Endothelial cell of umbilical vein (primary cell): ENCODE data around the gene C12orf43. TPM values are rescaled to one million over a fixed set of nuclear protein-coding genes. Genes with fewer than 3 reads are reported as not detected.

Source experiments
- BruUV-seq: library from RNA; stranded (reverse); fragments of 400-500 nt; replicated peaks from 2 replicates; lab custom pipeline; 2021; lab: Mats Ljungman, UMichigan
- CTCF ChIA-PET: fragments of 300-600, 350-600 bp; sonication (Branson Sonifier 250); formaldehyde crosslinking; loops from one replicate; lab custom pipeline; 2021; ENCODE audit warnings: antibody characterized with exemption, inconsistent platforms; lab: Charles Lee
- POLR2A ChIA-PET: fragments of 300-600, 350-600 bp; sonication (Branson Sonifier 250); formaldehyde crosslinking; loops from one replicate; lab custom pipeline; 2021; ENCODE audit warnings: antibody characterized with exemption, inconsistent platforms; lab: Charles Lee
- DNase-seq: peaks from one replicate; pipeline ENCODE4 v3.0.0-alpha.2; 2011; ENCODE audit warnings: low read depth, low spot score
- FAIRE-seq: peaks from 2 replicates; lab custom pipeline; 2011; peaks lifted over from hg19 to GRCh38; lab: Jason Lieb, UNC
- H2AFZ ChIP-seq: 2 replicates; pipeline ENCODE4 v1.6.0; 2012; ENCODE audit warnings: low read depth, low read length, control low read depth, inconsistent platforms
- H3K27ac ChIP-seq: 2 replicates; pipeline ENCODE4 v1.5.1; 2011; ENCODE audit warnings: low read depth, mild to moderate bottlenecking, control low read depth, low read length, moderate library complexity; ENCODE audit not compliant: insufficient read depth
- H3K27me3 ChIP-seq, 2 experiments: 2 replicates each; pipeline versions ENCODE4 v1.6.0 to v1.6.1; 2011; ENCODE audit warnings: low read length in 2 of 2, mixed read lengths in 1 of 2; ENCODE audit not compliant: control insufficient read depth in 2 of 2, insufficient read depth in 2 of 2
- H3K36me3 ChIP-seq, 2 experiments: 2 replicates in 1 of 2; 3 replicates in 1 of 2; pipeline ENCODE4 v1.5.1; 2011; ENCODE audit warnings: low read length in 2 of 2, mild to moderate bottlenecking in 1 of 2, moderate library complexity in 1 of 2; ENCODE audit not compliant: control insufficient read depth in 2 of 2, insufficient read depth in 2 of 2; ENCODE audit errors: extremely low read depth in 1 of 2
- H3K4me1 ChIP-seq: 3 replicates; pipeline ENCODE4 v1.5.1; 2011; ENCODE audit warnings: mild to moderate bottlenecking, low read length; ENCODE audit not compliant: control insufficient read depth, insufficient read depth; ENCODE audit errors: extremely low read depth
- H3K4me2 ChIP-seq: 2 replicates; pipeline ENCODE4 v1.6.1; 2011; ENCODE audit warnings: low read length, control low read depth, mixed read lengths; ENCODE audit not compliant: insufficient read depth
- H3K4me3 ChIP-seq, 3 experiments: fragments of 200-600 bp in 1 of 3; sonication (generic), shearing (Covaris generic) in 1 of 3; replicated peaks in 1 of 3; 2 replicates each; pipeline ENCODE4 v1.5.1; 2011 to 2016; ENCODE audit warnings: control low read depth in 3 of 3, low read length in 3 of 3, mild to moderate bottlenecking in 2 of 3, inconsistent platforms in 1 of 3, low read depth in 1 of 3, moderate library complexity in 1 of 3; ENCODE audit not compliant: insufficient read depth in 1 of 3
- H3K79me2 ChIP-seq: 2 replicates; pipeline ENCODE4 v1.6.0; 2012; ENCODE audit warnings: low read length, inconsistent platforms; ENCODE audit not compliant: control insufficient read depth, insufficient read depth
- H3K9ac ChIP-seq: replicated peaks from 2 replicates; pipeline ENCODE3; 2011; ENCODE audit warnings: low read length, control low read depth; ENCODE audit not compliant: insufficient read depth; ENCODE audit errors: extremely low read depth
- H3K9me1 ChIP-seq: replicated peaks from 3 replicates; pipeline ENCODE4 v1.6.0; 2011; ENCODE audit warnings: mild to moderate bottlenecking, low read length; ENCODE audit not compliant: control insufficient read depth, insufficient read depth; ENCODE audit errors: extremely low read depth
- H3K9me3 ChIP-seq: replicated peaks from 2 replicates; pipeline ENCODE4 v1.5.1; 2012; ENCODE audit warnings: low read length, inconsistent platforms; ENCODE audit not compliant: control insufficient read depth, insufficient read depth
- H4K20me1 ChIP-seq: replicated peaks from 2 replicates; pipeline ENCODE3; 2011; ENCODE audit warnings: mild to moderate bottlenecking, low read length; ENCODE audit not compliant: control insufficient read depth, insufficient read depth; ENCODE audit errors: extremely low read depth
- EZH2 ChIP-seq: IDR thresholded peaks from 2 replicates; pipeline ENCODE4 v1.6.1; 2012; ENCODE audit warnings: borderline replicate concordance, low read depth, mild to moderate bottlenecking, moderate library complexity, low read length, inconsistent platforms; ENCODE audit not compliant: severe bottlenecking
- FOS ChIP-seq: IDR thresholded peaks from 2 replicates; pipeline ENCODE4 v1.6.1; 2011; ENCODE audit warnings: mild to moderate bottlenecking, low read length, moderate library complexity, borderline replicate concordance; ENCODE audit not compliant: insufficient read depth
- GATA2 ChIP-seq: IDR thresholded peaks from 2 replicates; pipeline ENCODE4 v1.7.0; 2011; ENCODE audit warnings: low read depth, mild to moderate bottlenecking, moderate library complexity, mixed read lengths, low read length; ENCODE audit not compliant: insufficient read length, insufficient read depth
- JUN ChIP-seq: IDR thresholded peaks from 2 replicates; pipeline ENCODE4 v1.6.1; 2011; ENCODE audit warnings: borderline replicate concordance, low read depth; ENCODE audit not compliant: insufficient read length, insufficient read depth
- MYC ChIP-seq: IDR thresholded peaks from one replicate; pipeline ENCODE4 v1.6.1; 2011; ENCODE audit warnings: mild to moderate bottlenecking, low read depth, low read length
- POLR2A ChIP-seq: IDR thresholded peaks from 2 replicates; pipeline ENCODE4 v1.6.1; 2012; ENCODE audit warnings: low read depth, mild to moderate bottlenecking, control low read depth, low read length
- POLR2AphosphoS5 ChIP-seq: IDR thresholded peaks from 2 replicates; pipeline ENCODE4 v1.6.1; 2012; ENCODE audit warnings: low read depth, mild to moderate bottlenecking, control low read depth, low read length, moderate library complexity; ENCODE audit not compliant: insufficient read depth
- dilution Hi-C: fragments of 300-500 bp; cut with MboI; formaldehyde crosslinking; loops from one replicate; pipeline ENCODE4 v1.15.0; 2019; ENCODE audit warnings: low sequenced_read_pairs; ENCODE audit not compliant: extremely low pct_ligation_motif_present
- intact Hi-C: fragments of 100-400 bp; cut with micrococcal nuclease; formaldehyde crosslinking; loops from one replicate; pipeline ENCODE4 v1.10.0; 2022
- polyA plus RNA-seq, 4 experiments: library from polyadenylated mRNA; depleted of rRNA in 3 of 4; stranded (reverse) in 3 of 4; unstranded in 1 of 4; fragments of >200 nt; gene quantifications; 2 replicates each; pipeline versions ENCODE4 v1.2.1 to v1.2.3, GENCODE V29; 2011 to 2012; ENCODE audit warnings: missing spikeins in 1 of 4
- total RNA-seq: library from RNA; stranded (reverse); gene quantifications from 2 replicates; pipeline ENCODE4 v1.2.3, GENCODE V29; 2021
- TF ChIP-seq, protein P1 (sequence below): IDR thresholded peaks from 2 replicates; pipeline ENCODE4 v1.6.1; 2011; ENCODE audit not compliant: insufficient read depth, insufficient read length
- TF ChIP-seq, protein P2 (sequence below), 2 donors: IDR thresholded peaks; 1 replicate in 1 of 2; 2 replicates in 1 of 2; pipeline ENCODE4 v1.5.1; 2011; ENCODE audit warnings: low read length in 2 of 2, mild to moderate bottlenecking in 2 of 2, moderate library complexity in 2 of 2, control low read depth in 1 of 2, inconsistent platforms in 1 of 2, low read depth in 1 of 2; ENCODE audit not compliant: insufficient read depth in 1 of 2; ENCODE audit errors: extremely low read depth in 1 of 2

C12orf43 gene
- total and polyA plus RNA-seq, 2 donors (not counting 3 experiments of a cell fraction or from before 2014, with no cell fraction given) = 12.3 to 24.7 TPM

DNA sequence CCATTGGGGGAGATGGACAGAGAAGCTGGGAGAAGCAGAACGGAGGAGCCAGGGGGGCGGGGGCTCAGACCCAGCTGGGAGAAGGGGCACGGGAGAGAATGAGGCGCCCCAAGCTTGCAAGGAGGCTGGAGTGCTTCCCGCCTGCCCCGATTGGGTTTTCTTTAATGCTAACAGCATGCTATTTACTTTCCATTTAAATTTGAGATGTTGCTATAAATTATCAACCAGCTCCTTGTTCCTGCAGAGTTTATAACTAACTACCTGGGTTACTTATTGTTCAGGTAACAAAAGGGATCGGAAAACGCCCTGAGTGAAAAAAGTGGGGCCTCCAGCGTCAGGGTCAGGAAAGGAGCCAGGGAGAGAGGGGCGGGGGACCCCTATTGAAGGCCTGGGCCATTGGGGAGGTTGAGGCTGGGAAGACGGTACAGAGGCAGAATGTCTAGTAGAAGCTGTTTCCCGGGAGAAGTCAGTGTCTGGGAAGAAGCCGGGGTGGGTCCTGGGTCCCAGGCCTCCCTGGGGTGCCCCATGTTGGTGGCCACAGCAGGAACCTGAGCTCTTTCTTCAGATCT, 35.4 kb downstream of the C12orf43 start:
- H2AFZ ChIP-seq = no peak overlapping the region
- dilution Hi-C loops (no loop called here), intact Hi-C loops (loop anchor here (2.0 kb wide), 1 partner anchor 18 kb away; no protein-coding TSS in a partner anchor)
- no peak for FAIRE-seq
- no peaks in the 10 kb centered on the region for H4K20me1 ChIP-seq
- H3K4me3 ChIP-seq = no peak overlapping the region
- no TSS peak for BruUV-seq
- TF ChIP-seq POLR2AphosphoS5 = no peak
- TF ChIP-seq POLR2A = no peak
- TF ChIP-seq MYC = no peak
- TF ChIP-seq, protein P1, sequence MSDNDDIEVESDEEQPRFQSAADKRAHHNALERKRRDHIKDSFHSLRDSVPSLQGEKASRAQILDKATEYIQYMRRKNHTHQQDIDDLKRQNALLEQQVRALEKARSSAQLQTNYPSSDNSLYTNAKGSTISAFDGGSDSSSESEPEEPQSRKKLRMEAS = no peak
- no peak for TF ChIP-seq JUN
- TF ChIP-seq, protein P2, sequence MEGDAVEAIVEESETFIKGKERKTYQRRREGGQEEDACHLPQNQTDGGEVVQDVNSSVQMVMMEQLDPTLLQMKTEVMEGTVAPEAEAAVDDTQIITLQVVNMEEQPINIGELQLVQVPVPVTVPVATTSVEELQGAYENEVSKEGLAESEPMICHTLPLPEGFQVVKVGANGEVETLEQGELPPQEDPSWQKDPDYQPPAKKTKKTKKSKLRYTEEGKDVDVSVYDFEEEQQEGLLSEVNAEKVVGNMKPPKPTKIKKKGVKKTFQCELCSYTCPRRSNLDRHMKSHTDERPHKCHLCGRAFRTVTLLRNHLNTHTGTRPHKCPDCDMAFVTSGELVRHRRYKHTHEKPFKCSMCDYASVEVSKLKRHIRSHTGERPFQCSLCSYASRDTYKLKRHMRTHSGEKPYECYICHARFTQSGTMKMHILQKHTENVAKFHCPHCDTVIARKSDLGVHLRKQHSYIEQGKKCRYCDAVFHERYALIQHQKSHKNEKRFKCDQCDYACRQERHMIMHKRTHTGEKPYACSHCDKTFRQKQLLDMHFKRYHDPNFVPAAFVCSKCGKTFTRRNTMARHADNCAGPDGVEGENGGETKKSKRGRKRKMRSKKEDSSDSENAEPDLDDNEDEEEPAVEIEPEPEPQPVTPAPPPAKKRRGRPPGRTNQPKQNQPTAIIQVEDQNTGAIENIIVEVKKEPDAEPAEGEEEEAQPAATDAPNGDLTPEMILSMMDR (IDR thresholded peaks at IDR 0.05; ENCODE audit: extremely low read depth in 1 of 2, insufficient read depth in 1 of 2, low read depth in 1 of 2, low read length in 2 of 2) = no peak
- TF ChIP-seq GATA2 = no peak
- no peak for TF ChIP-seq EZH2
- TF ChIP-seq FOS = no peak
- no peak overlapping the region for H3K27ac ChIP-seq
- POLR2A ChIA-PET = no interaction called here
- H3K9me3 ChIP-seq = no peaks in the 10 kb centered on the region
- H3K9ac ChIP-seq = no peak overlapping the region
- CTCF ChIA-PET = interaction anchor here (1.1 to 2.6 kb wide), 3 partner anchors 9 to 332 kb away, joined by 3 to 14 read pairs (median 4); no protein-coding TSS in a partner anchor
- no peaks in the 10 kb centered on the region for H3K79me2 ChIP-seq
- no peak for DNase-seq
- H3K9me1 ChIP-seq = no peaks in the 10 kb centered on the region
- H3K36me3 ChIP-seq = no peaks in the 10 kb centered on the region
- H3K27me3 ChIP-seq = no peaks in the 10 kb centered on the region
- no peak overlapping the region for H3K4me2 ChIP-seq
- H3K4me1 ChIP-seq = no peaks in the 10 kb centered on the region
